Peyer's patch (tissue), 4 donors: ENCODE results near the gene PWP1. TPM values are rescaled to one million over a fixed set of nuclear protein-coding genes. Genes with fewer than 3 reads are reported as not detected.

Experiments
- DNase-seq, 3 donors: peaks; one replicate each; pipeline ENCODE4 v3.0.0-alpha.2; 2017 to 2019
- H3K27ac ChIP-seq, 4 donors: fragments of 200-600 bp; sonication (generic); one replicate each; pipeline ENCODE4 v1.5.1; 2016 to 2019
- H3K27me3 ChIP-seq, 2 donors: fragments of 200-600 bp; sonication (generic); one replicate each; pipeline ENCODE4 v1.5.1; 2019
- H3K36me3 ChIP-seq, 3 donors: fragments of 200-600 bp; sonication (generic); one replicate each; pipeline ENCODE4 v1.5.1; 2016 to 2019
- H3K4me1 ChIP-seq, 4 donors: fragments of 200-600 bp; sonication (generic); one replicate each; pipeline ENCODE4 v1.5.1; 2016 to 2019
- H3K4me3 ChIP-seq, 4 donors: fragments of 200-600 bp; sonication (generic); 1 replicate in 3 of 4; 2 replicates in 1 of 4; pipeline ENCODE4 v1.5.1; 2016 to 2019; ENCODE audit warnings: mild to moderate bottlenecking in 1 of 4
- H3K9me3 ChIP-seq, 4 donors: fragments of 200-600 bp; sonication (generic); one replicate each; pipeline ENCODE4 v1.5.1; 2016 to 2019; ENCODE audit warnings: mild to moderate bottlenecking in 1 of 4
- CTCF ChIP-seq, 6 experiments: fragments of 450-650 bp in 4 of 6; fragments of 200-600 bp in 2 of 6; sonication (generic) in 1 of 6; IDR thresholded peaks; one replicate each; pipeline ENCODE4 v1.5.1; 2017 to 2019; ENCODE audit warnings: antibody characterized with exemption in 6 of 6, mild to moderate bottlenecking in 3 of 6, moderate library complexity in 1 of 6
- POLR2A ChIP-seq, 2 donors: fragments of 450-650 bp; IDR thresholded peaks; one replicate each; pipeline ENCODE4 v1.5.1; 2017; ENCODE audit warnings: antibody characterized with exemption in 2 of 2, mild to moderate bottlenecking in 2 of 2, moderate library complexity in 2 of 2
- total RNA-seq, 4 donors: library from RNA; depleted of rRNA; stranded (reverse); fragments of >200 nt; gene quantifications; one replicate each; pipeline ENCODE4 v1.1.0, GENCODE V29; 2016

The PWP1 gene
- total RNA-seq, 4 donors from 2014 or later, result 21.7 to 178 (median 31.8) TPM

- no peaks in the 10 kb centered on the region for H3K27me3 ChIP-seq
- H3K4me1 ChIP-seq, result peaks cover 0 to 35% (median 10%) of the 10 kb centered on the region in 4 donors
- H3K36me3 ChIP-seq, result peaks cover 0 to 19% (median 0%) of the 10 kb centered on the region in 3 donors
- H3K27ac ChIP-seq, result peak within 1 kb of the TSS; percentile 84 to 91 (median 87)
- peak in 5 of 6 experiments; percentile 39 to 79 (median 51) for TF ChIP-seq CTCF (IDR thresholded peaks at IDR 0.05)
- peak; percentile 96 to 98 for TF ChIP-seq POLR2A (IDR thresholded peaks at IDR 0.05)
- H3K4me3 ChIP-seq, result peak within 1 kb of the TSS; percentile 81 to 93 (median 90)
- no peaks in the 10 kb centered on the region for H3K9me3 ChIP-seq
- DNase-seq, result peak; percentile 89 to 97 (median 96)
Observed at GRCh38 chr12:107760809-107761501, 75.4 kb downstream of the PWP1 start, which contains the start of gene PRDM4. PRDM4 (minus strand) TSS chr12:107761137; CDS start chr12:107760515, 622 bp downstream.

GRCh38 chr12:107761502-107761904 lies 75.9 kb downstream of the PWP1 start:
- peak overlapping the region; percentile 12 to 89 (median 49) for H3K27ac ChIP-seq

More at GRCh38 chr12:107761502-107761904, 75.9 kb downstream of the PWP1 start:
- Histone ChIP-seq H3K27me3 (no peaks in the 10 kb centered on the region), H3K36me3 (peaks cover 0 to 14% (median 0%) of the 10 kb centered on the region in 3 donors), H3K4me3 (peak overlapping the region; percentile 81 to 93 (median 90)), H3K4me1 (peaks cover 0 to 35% (median 10%) of the 10 kb centered on the region in 4 donors), H3K9me3 (no peaks in the 10 kb centered on the region)
- DNase-seq, result no peak
- TF ChIP-seq POLR2A (IDR thresholded peaks at IDR 0.05), result no peak
- no peak for TF ChIP-seq CTCF (IDR thresholded peaks at IDR 0.05)

Other genes with a start within 250 kb of the PWP1 start
- 10 to 100 TPM; 25.6 to 67.6 (median 52.9) TPM for gene PRDM4, start 75.3 kb downstream of the PWP1 start, total RNA-seq
- gene ASCL4, start 88.9 kb downstream of the PWP1 start, total RNA-seq, result not detected